ENCODE data around the gene CCDC187. TPM values are rescaled to one million over a fixed set of nuclear protein-coding genes. Genes with fewer than 3 reads are reported as not detected.

Gene CCDC187
- total RNA-seq, 1 experiment from 2014 or later = 2.7 TPM

DNA sequence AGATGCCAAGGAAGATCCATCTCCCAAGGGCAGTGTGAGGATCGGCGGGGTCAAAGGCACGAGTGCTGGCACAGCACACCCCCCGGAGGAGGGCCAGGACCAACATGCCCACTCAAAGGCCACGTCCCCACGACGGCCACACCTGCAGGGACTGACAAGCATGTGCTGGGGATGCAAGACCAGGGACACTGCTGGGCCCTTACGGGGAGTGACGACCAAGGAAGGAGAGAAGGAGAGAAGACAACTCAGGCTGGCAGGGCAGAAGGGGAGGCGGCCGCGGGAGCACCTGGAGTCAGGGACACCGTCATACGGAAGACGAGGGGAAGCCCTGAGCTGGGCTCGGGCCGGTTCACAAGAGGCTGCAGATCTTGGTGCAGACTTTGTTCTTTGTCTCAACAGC is 68.7 kb downstream of the CCDC187 start:
- peaks cover 5% of the 10 kb centered on the region; the same call in 1 of the 2 replicates for H3K36me3 ChIP-seq (ENCODE audit: low read depth)
- H3K4me3 ChIP-seq = no peak overlapping the region
- no TSS peak for BruUV-seq (replicated peaks)
- peaks cover 48% of the 10 kb centered on the region for H3K79me2 ChIP-seq (ENCODE audit: low read depth)
- no peak overlapping the region for H3K4me2 ChIP-seq
- TF ChIP-seq CTCF (conservative IDR thresholded peaks at IDR 0.05) = no peak
- TF ChIP-seq EZH2 (IDR thresholded peaks at IDR 0.05; ENCODE audit: low read depth) = no peak
- H2AFZ ChIP-seq = no peak overlapping the region
- H3K27ac ChIP-seq = no peak overlapping the region
- POLR2A ChIA-PET (ENCODE audit: unreplicated experiment) = no interaction called here
- CTCF ChIA-PET = no interaction called here
- intact Hi-C loops (cut with micrococcal nuclease; ENCODE audit: unreplicated experiment) = no loop called here
- H3K4me1 ChIP-seq (replicated peaks; ENCODE audit: insufficient read depth) = 0 out of 2 replicates have a peak, but pooled peaks cover under 1% of the 10 kb centered on the region
- H3K9me3 ChIP-seq (ENCODE audit: insufficient read depth, low read depth) = no peaks in the 10 kb centered on the region
- no peaks in the 10 kb centered on the region; the same call in 1 of the 2 replicates for H3F3A ChIP-seq (ENCODE audit: insufficient read depth, low read depth)
- DNase-seq = no peak
- H3K27me3 ChIP-seq (ENCODE audit: insufficient read depth, low read depth) = no peaks in the 10 kb centered on the region
- H3K9me2 ChIP-seq (ENCODE audit: insufficient read depth) = no peaks in the 10 kb centered on the region
- peaks cover 56% of the 10 kb centered on the region for H4K20me1 ChIP-seq (ENCODE audit: insufficient read depth)

DNA sequence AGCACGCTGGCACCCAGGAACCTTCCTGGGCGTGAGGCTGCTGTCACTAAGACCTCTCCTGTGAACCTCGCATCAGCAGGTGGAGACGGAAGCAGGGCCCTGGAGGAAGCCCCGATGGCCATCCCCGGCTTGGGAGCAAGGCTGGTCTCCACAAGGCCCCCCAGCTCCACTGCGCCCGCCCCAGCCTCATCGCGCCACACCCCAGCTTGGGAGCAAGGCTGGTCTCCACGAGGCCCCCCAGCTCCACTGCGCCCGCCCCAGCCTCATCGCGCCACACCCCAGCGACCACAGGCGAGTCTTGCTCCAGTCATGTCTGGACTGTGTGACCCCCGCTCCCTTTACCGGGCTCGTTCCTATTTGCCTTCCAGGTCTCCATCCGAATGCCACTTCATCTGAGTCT is 69.3 kb downstream of the CCDC187 start:
- H4K20me1 ChIP-seq (ENCODE audit: insufficient read depth) = peaks cover 50% of the 10 kb centered on the region
- H3K79me2 ChIP-seq (ENCODE audit: low read depth) = peaks cover 47% of the 10 kb centered on the region
- no peak for DNase-seq
- no TSS peak for BruUV-seq (replicated peaks)
- no peak overlapping the region for H3K27ac ChIP-seq
- H3K9me2 ChIP-seq (ENCODE audit: insufficient read depth) = no peaks in the 10 kb centered on the region
- ChIA-PET POLR2A (ENCODE audit: unreplicated experiment) (no interaction called here), CTCF (interaction anchor here (0.6 to 0.7 kb wide), 2 partner anchors 13 to 49 kb away, joined by 3 to 4 read pairs; no protein-coding TSS in a partner anchor)
- H3F3A ChIP-seq (ENCODE audit: insufficient read depth, low read depth) = peaks cover 6% of the 10 kb centered on the region; the same call in 1 of the 2 replicates
- H3K4me2 ChIP-seq = no peak overlapping the region
- H3K4me1 ChIP-seq (replicated peaks; ENCODE audit: insufficient read depth) = peaks cover 6% of the 10 kb centered on the region; the same call in 1 of the 2 replicates
- no peaks in the 10 kb centered on the region for H3K27me3 ChIP-seq (ENCODE audit: insufficient read depth, low read depth)
- intact Hi-C loops (cut with micrococcal nuclease; ENCODE audit: unreplicated experiment) = no loop called here
- H3K9me3 ChIP-seq (ENCODE audit: insufficient read depth, low read depth) = no peaks in the 10 kb centered on the region
- H3K36me3 ChIP-seq (ENCODE audit: low read depth) = peaks cover 5% of the 10 kb centered on the region; the same call in 1 of the 2 replicates
- TF ChIP-seq EZH2 (IDR thresholded peaks at IDR 0.05; ENCODE audit: low read depth) (no peak), CTCF (conservative IDR thresholded peaks at IDR 0.05) (no peak)
- H3K4me3 ChIP-seq = no peak overlapping the region
- H2AFZ ChIP-seq = no peak overlapping the region

- ChIA-PET CTCF (interaction anchor here (0.6 to 0.7 kb wide), 2 partner anchors 14 to 50 kb away, joined by 3 to 4 read pairs; no protein-coding TSS in a partner anchor), POLR2A (ENCODE audit: unreplicated experiment) (no interaction called here)
- Histone ChIP-seq H3K4me3 (no peak overlapping the region), H3K27me3 (ENCODE audit: insufficient read depth, low read depth) (no peaks in the 10 kb centered on the region), H3K36me3 (ENCODE audit: low read depth) (peaks cover 5% of the 10 kb centered on the region; the same call in 1 of the 2 replicates), H3K27ac (no peak overlapping the region), H3K9me3 (ENCODE audit: insufficient read depth, low read depth) (no peaks in the 10 kb centered on the region), H3K79me2 (ENCODE audit: low read depth) (peaks cover 40% of the 10 kb centered on the region), H4K20me1 (ENCODE audit: insufficient read depth) (peaks cover 43% of the 10 kb centered on the region), H3K9me2 (ENCODE audit: insufficient read depth) (no peaks in the 10 kb centered on the region), H3K4me2 (no peak overlapping the region), H3F3A (ENCODE audit: insufficient read depth, low read depth) (peaks cover 13% of the 10 kb centered on the region), H3K4me1 (replicated peaks; ENCODE audit: insufficient read depth) (peaks cover 13% of the 10 kb centered on the region), H2AFZ (no peak overlapping the region)
- intact Hi-C loops (cut with micrococcal nuclease; ENCODE audit: unreplicated experiment) = no loop called here
- TF ChIP-seq EZH2 (IDR thresholded peaks at IDR 0.05; ENCODE audit: low read depth) (no peak), CTCF (conservative IDR thresholded peaks at IDR 0.05) (no peak)
- no TSS peak for BruUV-seq (replicated peaks)
- DNase-seq = no peak
Observed at GRCh38 chr9:136233868-136234267, 70.0 kb downstream of the CCDC187 start.
